Measurements from ENCODE around the gene CDKAL1. TPM values are rescaled to one million over a fixed set of nuclear protein-coding genes. Genes with fewer than 3 reads are reported as not detected.

CDKAL1 gene
- total and polyA plus RNA-seq, 9 of the 15 experiments (the other 6 are each of a cell fraction or from before 2014, with no cell fraction given): 11.2 to 36.3 (median 20.1) TPM

GRCh38 chr6:20927130-20927860 lies 393.0 kb downstream of the CDKAL1 start (continued):
- TF ChIP-seq, protein P1, sequence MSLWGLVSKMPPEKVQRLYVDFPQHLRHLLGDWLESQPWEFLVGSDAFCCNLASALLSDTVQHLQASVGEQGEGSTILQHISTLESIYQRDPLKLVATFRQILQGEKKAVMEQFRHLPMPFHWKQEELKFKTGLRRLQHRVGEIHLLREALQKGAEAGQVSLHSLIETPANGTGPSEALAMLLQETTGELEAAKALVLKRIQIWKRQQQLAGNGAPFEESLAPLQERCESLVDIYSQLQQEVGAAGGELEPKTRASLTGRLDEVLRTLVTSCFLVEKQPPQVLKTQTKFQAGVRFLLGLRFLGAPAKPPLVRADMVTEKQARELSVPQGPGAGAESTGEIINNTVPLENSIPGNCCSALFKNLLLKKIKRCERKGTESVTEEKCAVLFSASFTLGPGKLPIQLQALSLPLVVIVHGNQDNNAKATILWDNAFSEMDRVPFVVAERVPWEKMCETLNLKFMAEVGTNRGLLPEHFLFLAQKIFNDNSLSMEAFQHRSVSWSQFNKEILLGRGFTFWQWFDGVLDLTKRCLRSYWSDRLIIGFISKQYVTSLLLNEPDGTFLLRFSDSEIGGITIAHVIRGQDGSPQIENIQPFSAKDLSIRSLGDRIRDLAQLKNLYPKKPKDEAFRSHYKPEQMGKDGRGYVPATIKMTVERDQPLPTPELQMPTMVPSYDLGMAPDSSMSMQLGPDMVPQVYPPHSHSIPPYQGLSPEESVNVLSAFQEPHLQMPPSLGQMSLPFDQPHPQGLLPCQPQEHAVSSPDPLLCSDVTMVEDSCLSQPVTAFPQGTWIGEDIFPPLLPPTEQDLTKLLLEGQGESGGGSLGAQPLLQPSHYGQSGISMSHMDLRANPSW (CRISPR knock-in tag; IDR thresholded peaks at IDR 0.05): no peak
- no peak for TF ChIP-seq KLF6 (CRISPR knock-in tag; IDR thresholded peaks at IDR 0.05; ENCODE audit: borderline replicate concordance)
- no peak for TF ChIP-seq PTTG1 (tag; IDR thresholded peaks at IDR 0.05; ENCODE audit: low read depth)
- no peak for TF ChIP-seq SNIP1 (IDR thresholded peaks at IDR 0.05; ENCODE audit: low read depth)

- H3K27ac ChIP-seq (ENCODE audit: extremely low read depth, low read depth, low read length): no peak overlapping the region
- FAIRE-seq: no peak
- H4K20me1 ChIP-seq (replicated peaks; ENCODE audit: control insufficient read depth, insufficient read depth, low read length): no peaks in the 10 kb centered on the region
- H3K9me1 ChIP-seq (ENCODE audit: control insufficient read depth, insufficient read depth, low read length): no peaks in the 10 kb centered on the region
- H3K27me3 ChIP-seq (ENCODE audit: control insufficient read depth in 2 of 2, insufficient read depth in 2 of 2, low read length in 2 of 2): no peaks in the 10 kb centered on the region
- ATAC-seq: no peak
- TF ChIP-seq NUFIP1 (IDR thresholded peaks at IDR 0.05; ENCODE audit: partially characterized antibody) (no peak), TRIM24 (IDR thresholded peaks at IDR 0.05) (no peak), GTF2F1 (IDR thresholded peaks at IDR 0.05; ENCODE audit: low read depth, low read length) (no peak), ZBTB9 (CRISPR knock-in tag; IDR thresholded peaks at IDR 0.05) (no peak), ZNF79 (CRISPR knock-in tag; IDR thresholded peaks at IDR 0.05; ENCODE audit: low read depth) (no peak), ZNF445 (CRISPR knock-in tag; IDR thresholded peaks at IDR 0.05; ENCODE audit: low read depth) (no peak), CBX1 (IDR thresholded peaks at IDR 0.05; ENCODE audit: low read depth) (no peak)
- TF ChIP-seq, protein P2, sequence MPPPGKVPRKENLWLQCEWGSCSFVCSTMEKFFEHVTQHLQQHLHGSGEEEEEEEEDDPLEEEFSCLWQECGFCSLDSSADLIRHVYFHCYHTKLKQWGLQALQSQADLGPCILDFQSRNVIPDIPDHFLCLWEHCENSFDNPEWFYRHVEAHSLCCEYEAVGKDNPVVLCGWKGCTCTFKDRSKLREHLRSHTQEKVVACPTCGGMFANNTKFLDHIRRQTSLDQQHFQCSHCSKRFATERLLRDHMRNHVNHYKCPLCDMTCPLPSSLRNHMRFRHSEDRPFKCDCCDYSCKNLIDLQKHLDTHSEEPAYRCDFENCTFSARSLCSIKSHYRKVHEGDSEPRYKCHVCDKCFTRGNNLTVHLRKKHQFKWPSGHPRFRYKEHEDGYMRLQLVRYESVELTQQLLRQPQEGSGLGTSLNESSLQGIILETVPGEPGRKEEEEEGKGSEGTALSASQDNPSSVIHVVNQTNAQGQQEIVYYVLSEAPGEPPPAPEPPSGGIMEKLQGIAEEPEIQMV (tag; conservative IDR thresholded peaks at IDR 0.05; ENCODE audit: low read depth): no peak
- H3K9me3 ChIP-seq (replicated peaks; ENCODE audit: control insufficient read depth, insufficient read depth, low read depth, low read length): no peaks in the 10 kb centered on the region
- ChIA-PET CTCF (ENCODE audit: low intra/inter-chr PET ratio) (no interaction called here), POLR2A (interaction anchor here (2.0 kb wide), 1 partner anchor 11 kb away, joined by 7 read pairs; no protein-coding TSS in a partner anchor)
- H3K36me3 ChIP-seq (ENCODE audit: control insufficient read depth, insufficient read depth, low read length): no peaks in the 10 kb centered on the region
- intact Hi-C loops (cut with micrococcal nuclease) (no loop called here), in situ Hi-C loops (cut with MboI) (no loop called here)
- H3K4me3 ChIP-seq: no peak overlapping the region
- no peak for DNase-seq (ENCODE audit: extremely low read depth in 1 of 4, low spot score in 3 of 4)
- H3K4me1 ChIP-seq (replicated peaks in 1 of 2; ENCODE audit: control insufficient read depth in 2 of 2, insufficient read depth in 2 of 2, low read length in 2 of 2): no peaks in the 10 kb centered on the region
- no peak overlapping the region for H3K4me2 ChIP-seq (ENCODE audit: insufficient read depth, low read length)
- H2AFZ ChIP-seq (ENCODE audit: low read depth, low read length): no peak overlapping the region
- WGBS (ENCODE audit: insufficient coverage, low coverage, missing lambda C conversion rate): 23% methylated on average over 4 of the region's 4 CpGs
- BruUV-seq (replicated peaks): no TSS peak
- H3K79me2 ChIP-seq (ENCODE audit: control insufficient read depth, insufficient read depth, low read length): no peaks in the 10 kb centered on the region
- H3K9ac ChIP-seq (ENCODE audit: insufficient read depth in 1 of 2, low read depth in 2 of 2, low read length in 2 of 2): no peak overlapping the region
Observed at GRCh38 chr6:20929283-20929682, 395.0 kb downstream of the CDKAL1 start.

Measured in K562 (cell line).